WERI-Rb-1 (cell line): ENCODE data around the gene MYO1G.

Experiments used
- DNase-seq: peaks from one replicate; pipeline ENCODE4 v3.0.0-alpha.2; 2020
- H3K27ac ChIP-seq: fragments of 250-450 bp; sonication (Bioruptor Pico); 2 replicates; pipeline ENCODE4 v1.5.1; 2020; ENCODE audit warnings: mild to moderate bottlenecking, moderate library complexity
- H3K27me3 ChIP-seq: fragments of 250-450 bp; sonication (Bioruptor Pico); 2 replicates; pipeline ENCODE4 v1.5.1; 2021; ENCODE audit warnings: mild to moderate bottlenecking, low read depth, moderate library complexity; ENCODE audit not compliant: insufficient read depth, severe bottlenecking
- H3K36me3 ChIP-seq: fragments of 250-450 bp; sonication (Bioruptor Pico); 2 replicates; pipeline ENCODE4 v1.5.1; 2020; ENCODE audit warnings: mild to moderate bottlenecking, moderate library complexity
- H3K4me3 ChIP-seq: 2 replicates; pipeline ENCODE4 v1.5.1; 2011; ENCODE audit warnings: low read depth, mild to moderate bottlenecking, control low read depth, low read length
- H3K9me3 ChIP-seq: fragments of 250-450 bp; sonication (Bioruptor Pico); 2 replicates; pipeline ENCODE4 v1.5.1; 2021; ENCODE audit warnings: mild to moderate bottlenecking, moderate library complexity; ENCODE audit not compliant: severe bottlenecking
- TF ChIP-seq, protein P1 (sequence below): IDR thresholded peaks from 2 replicates; pipeline ENCODE4 v1.5.1; 2011; ENCODE audit warnings: low read depth, mild to moderate bottlenecking, control low read depth, inconsistent platforms, low read length

Gene MYO1G

DNA sequence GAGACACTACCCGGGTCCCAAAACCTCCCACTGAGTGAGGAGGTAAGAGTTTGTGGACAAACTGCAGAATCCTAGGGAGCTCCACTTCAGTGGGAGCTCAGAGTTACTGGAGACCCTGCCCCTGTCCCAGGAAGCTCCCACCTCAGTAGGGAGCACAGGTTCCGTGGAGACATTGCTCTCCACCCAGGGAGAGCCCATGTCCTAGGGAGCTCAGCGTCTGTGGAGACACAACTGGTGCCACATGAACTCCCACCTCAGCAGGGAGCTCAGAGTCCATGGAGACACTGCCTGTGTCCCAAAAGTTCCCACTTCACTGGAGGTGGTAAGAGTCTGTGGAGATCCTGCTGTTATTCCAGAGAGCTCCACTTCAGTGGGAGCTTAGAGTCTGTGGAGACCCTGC lies 6.3 kb downstream of the MYO1G start:
- Histone ChIP-seq H3K36me3 (no peaks in the 10 kb centered on the region; the same call in 1 of the 2 replicates), H3K27me3 (no peaks in the 10 kb centered on the region), H3K9me3 (no peaks in the 10 kb centered on the region), H3K27ac (no peak overlapping the region), H3K4me3 (no peak overlapping the region)
- no peak for DNase-seq
- TF ChIP-seq, protein P1, sequence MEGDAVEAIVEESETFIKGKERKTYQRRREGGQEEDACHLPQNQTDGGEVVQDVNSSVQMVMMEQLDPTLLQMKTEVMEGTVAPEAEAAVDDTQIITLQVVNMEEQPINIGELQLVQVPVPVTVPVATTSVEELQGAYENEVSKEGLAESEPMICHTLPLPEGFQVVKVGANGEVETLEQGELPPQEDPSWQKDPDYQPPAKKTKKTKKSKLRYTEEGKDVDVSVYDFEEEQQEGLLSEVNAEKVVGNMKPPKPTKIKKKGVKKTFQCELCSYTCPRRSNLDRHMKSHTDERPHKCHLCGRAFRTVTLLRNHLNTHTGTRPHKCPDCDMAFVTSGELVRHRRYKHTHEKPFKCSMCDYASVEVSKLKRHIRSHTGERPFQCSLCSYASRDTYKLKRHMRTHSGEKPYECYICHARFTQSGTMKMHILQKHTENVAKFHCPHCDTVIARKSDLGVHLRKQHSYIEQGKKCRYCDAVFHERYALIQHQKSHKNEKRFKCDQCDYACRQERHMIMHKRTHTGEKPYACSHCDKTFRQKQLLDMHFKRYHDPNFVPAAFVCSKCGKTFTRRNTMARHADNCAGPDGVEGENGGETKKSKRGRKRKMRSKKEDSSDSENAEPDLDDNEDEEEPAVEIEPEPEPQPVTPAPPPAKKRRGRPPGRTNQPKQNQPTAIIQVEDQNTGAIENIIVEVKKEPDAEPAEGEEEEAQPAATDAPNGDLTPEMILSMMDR, result no peak

DNA sequence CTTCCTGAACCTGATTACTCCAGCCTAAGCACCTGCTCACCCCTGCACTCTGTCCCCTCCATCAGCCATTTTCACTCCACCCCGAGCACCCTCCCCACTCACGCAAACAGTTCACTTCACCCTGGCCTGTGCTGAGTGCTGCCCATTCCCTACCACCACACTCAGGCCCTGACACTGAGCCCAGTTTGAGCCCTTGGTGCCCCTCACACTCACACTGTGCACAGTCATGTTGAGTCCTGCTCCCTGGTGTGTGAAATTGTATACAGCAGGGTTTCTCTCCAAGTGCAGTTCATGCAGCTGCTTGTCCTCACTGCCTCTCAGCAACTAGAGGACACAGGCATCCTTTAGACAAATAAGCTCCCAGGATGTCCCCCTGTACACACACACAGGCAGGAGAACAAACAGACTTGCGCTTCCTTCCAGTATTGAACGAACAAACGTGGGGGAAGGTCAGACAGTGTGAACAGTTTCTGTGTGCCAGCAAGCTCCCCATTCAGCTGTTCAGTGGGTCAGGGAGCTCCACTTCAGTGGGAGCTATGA lies 6.8 kb downstream of the MYO1G start:
- TF ChIP-seq, protein P1, result no peak
- no peak for DNase-seq
- no peak overlapping the region for H3K4me3 ChIP-seq
- no peaks in the 10 kb centered on the region for H3K9me3 ChIP-seq
- H3K36me3 ChIP-seq, result no peaks in the 10 kb centered on the region; the same call in 1 of the 2 replicates
- no peaks in the 10 kb centered on the region for H3K27me3 ChIP-seq
- H3K27ac ChIP-seq, result no peak overlapping the region

DNA sequence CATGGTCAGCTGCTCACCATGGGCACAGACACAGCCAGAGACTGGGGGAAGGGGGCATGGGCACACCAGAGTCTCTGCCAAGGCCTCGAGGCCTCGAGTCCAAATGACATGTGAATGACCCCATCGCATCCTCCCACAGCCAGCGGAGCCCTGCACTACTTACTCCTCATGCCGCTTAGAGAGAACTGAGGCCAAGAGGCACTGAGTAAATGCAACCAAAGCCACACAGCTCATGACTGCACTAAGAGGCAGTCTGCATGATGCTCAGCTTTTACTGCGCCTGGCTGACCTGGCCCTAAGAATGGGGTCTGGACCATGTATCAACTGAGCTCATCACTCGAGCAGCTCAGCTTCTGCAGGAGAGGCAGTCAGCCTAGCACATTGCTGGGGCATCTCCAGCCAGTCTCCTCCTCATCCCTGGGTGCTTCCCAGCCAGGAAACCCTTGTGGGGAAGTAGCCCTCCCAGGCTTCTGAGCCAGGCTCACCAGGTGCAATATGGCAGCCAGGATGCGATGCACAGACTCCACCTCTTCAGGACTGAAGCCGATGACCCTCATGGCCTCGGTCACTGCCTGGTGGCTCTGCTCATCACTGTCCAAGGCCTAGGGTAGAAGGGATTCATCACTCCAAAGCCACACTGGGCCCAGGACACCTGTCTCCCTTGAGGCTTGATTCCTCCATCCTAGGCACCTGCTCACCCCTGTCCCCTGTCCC lies 7.5 kb downstream of the MYO1G start:
- TF ChIP-seq, protein P1, result no peak

DNA sequence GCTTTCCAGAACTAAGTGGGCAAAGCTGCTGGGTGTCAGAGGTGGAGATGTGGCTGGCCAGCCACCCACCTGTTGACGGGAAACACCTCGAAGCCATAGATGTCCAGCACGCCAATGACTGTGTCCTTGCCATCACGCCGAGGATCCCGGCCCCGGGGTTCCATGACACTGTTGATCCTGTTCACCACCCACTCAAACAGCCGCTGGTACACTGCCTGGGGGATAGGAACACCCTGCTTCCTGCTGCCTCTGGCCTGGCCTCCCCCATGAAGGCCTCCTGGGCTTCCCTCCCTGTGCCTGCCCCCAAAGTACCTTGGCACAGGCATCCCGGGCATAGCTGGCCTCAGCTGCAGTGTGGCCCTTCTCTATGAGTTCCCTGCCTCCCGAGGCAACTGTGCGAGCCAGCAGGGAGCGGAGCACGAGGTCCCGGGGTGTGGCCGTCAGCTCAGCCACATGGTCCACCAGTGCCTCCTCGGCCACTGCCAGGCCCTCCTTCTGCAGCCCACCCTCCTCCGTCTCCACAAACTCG lies 8.2 kb downstream of the MYO1G start:
- DNase-seq, result no peak
- no peaks in the 10 kb centered on the region for H3K27me3 ChIP-seq
- TF ChIP-seq, protein P1, result no peak
- H3K36me3 ChIP-seq, result no peaks in the 10 kb centered on the region; the same call in 1 of the 2 replicates
- no peak overlapping the region for H3K4me3 ChIP-seq
- no peak overlapping the region for H3K27ac ChIP-seq
- no peaks in the 10 kb centered on the region for H3K9me3 ChIP-seq

More for the DNA sequence above, 7.5 kb downstream of the MYO1G start:
- no peaks in the 10 kb centered on the region for H3K9me3 ChIP-seq
- no peak overlapping the region for H3K27ac ChIP-seq
- no peak overlapping the region for H3K4me3 ChIP-seq
- no peaks in the 10 kb centered on the region for H3K27me3 ChIP-seq
- no peak for DNase-seq
- no peaks in the 10 kb centered on the region; the same call in 1 of the 2 replicates for H3K36me3 ChIP-seq

DNA sequence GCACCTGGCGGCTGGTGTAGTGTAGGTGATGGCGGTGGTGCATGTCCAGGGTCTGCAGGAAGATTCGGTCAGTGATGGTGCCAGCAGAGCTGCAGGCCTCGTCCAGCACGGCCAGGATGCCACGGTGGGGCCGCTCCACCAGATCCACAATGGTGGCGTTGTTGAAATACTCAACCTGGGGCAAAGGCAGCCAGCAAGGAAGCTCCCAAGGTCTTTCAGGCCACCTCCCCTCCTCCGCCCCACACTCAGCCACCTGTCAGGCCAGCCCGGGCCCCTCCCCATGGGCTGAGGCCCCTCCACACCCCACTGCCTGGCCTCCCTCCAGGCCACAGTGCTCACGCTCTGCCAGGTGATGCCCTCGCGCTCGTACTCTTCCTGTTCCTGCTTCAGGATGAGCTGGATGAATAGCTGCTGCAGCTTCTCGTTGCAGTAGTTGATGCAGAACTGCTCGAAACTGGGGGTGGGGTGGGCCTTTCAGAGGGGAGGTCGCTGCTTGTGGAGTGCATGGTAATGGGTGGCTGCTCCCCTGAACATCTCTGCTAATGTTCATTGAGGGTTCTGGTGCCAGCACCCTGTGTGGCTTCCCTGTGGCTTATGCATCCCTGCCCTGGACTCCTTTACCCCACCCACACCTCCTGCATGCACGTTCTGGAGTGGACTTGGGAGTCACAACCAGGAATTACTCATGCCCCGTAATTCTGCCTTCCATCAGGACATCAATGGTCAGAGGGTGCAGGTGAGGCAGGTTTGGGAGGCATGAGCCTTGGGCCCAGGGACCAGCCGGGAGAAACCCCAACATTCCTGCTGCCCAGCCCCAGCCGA lies 8.9 kb downstream of the MYO1G start:
- H3K4me3 ChIP-seq, result no peak overlapping the region
- TF ChIP-seq, protein P1, result no peak
- no peak overlapping the region for H3K27ac ChIP-seq
- peak; percentile 37 for DNase-seq
- H3K27me3 ChIP-seq, result no peaks in the 10 kb centered on the region
- H3K9me3 ChIP-seq, result no peaks in the 10 kb centered on the region
- no peaks in the 10 kb centered on the region for H3K36me3 ChIP-seq
